ENCODE measurements around the gene GNS. TPM values are rescaled to one million over a fixed set of nuclear protein-coding genes. Genes with fewer than 3 reads are reported as not detected.

Gene GNS
- total and polyA plus RNA-seq, 2 of the 4 experiments (the other 2 are of a cell fraction): 60.4 to 80.7 TPM

DNA sequence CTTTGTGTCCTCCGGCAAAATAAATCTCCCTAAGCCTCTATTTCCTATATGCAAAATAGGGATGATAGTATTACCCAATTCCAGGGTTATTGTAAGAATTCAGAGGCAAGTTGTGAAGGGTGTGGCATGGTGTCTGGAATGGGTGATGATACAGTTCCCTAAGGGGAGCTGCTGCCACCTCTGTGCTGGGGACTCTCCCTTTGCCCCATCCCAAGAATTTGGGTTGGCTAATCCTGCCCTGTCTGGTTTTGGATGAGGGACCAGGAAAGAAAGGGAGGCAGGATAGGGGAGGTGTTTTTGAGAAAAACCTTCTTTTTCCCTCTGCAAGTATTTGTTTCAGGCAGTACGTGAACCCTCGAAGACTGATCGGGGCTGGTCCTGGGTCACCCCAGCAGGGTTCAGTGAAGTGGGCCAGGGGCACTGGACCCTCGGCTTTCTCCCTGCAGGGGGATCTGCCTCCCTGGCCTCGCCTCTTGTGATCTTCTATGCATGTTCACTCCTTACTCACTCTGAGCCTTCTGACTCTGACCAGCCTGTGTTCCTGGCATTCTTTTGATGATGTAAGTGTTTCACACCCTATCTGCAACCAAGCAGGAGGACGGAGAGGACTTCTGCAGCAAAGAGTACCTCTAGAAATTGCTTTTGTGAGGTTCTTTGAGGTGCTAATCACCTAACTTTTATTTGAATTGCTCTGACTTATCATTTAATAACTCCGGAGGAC is 88.1 kb downstream of the GNS start:
- Histone ChIP-seq H3K27me3 (ENCODE audit: control insufficient read depth, insufficient read depth, low read length) (no peaks in the 10 kb centered on the region), H2AFZ (replicated peaks; ENCODE audit: low read length, poor library complexity) (no peak overlapping the region), H3K27ac (ENCODE audit: insufficient read depth, low read length) (no peak overlapping the region), H3K4me3 (ENCODE audit: insufficient read depth, low read depth, low read length) (no peak overlapping the region), H2BK15ac (ENCODE audit: low read depth, low read length) (no peak overlapping the region), H3K4me1 (ENCODE audit: control insufficient read depth, insufficient read depth, low read length) (peaks cover 30% of the 10 kb centered on the region), H4K91ac (ENCODE audit: insufficient read depth, low read depth, low read length) (no peak overlapping the region), H2BK120ac (ENCODE audit: low read depth, low read length) (no peak overlapping the region), H3K4me2 (ENCODE audit: low read depth, low read length) (no peak overlapping the region), H3K9me3 (ENCODE audit: control insufficient read depth, insufficient read depth, low read length) (no peaks in the 10 kb centered on the region), H3K79me1 (ENCODE audit: low read depth in 1 of 2, low read length in 2 of 2) (peaks cover 43 to 90% of the 10 kb centered on the region in 2 experiments), H2AK5ac (ENCODE audit: low read depth, low read length) (0 out of 2 replicates have a peak overlapping the region, but pooled peaks have one; percentile 39), H3K9ac (ENCODE audit: low read depth, low read length) (no peak overlapping the region), H2BK5ac (ENCODE audit: low read depth, low read length, poor library complexity, severe bottlenecking) (no peak overlapping the region), H3K9me1 (ENCODE audit: insufficient read depth, low read length) (peaks cover 34% of the 10 kb centered on the region), H4K8ac (ENCODE audit: low read depth in 2 of 2, low read length in 2 of 2) (no peak overlapping the region; a peak in 1 of 4 replicates), H2AK9ac (replicated peaks; ENCODE audit: low read depth, low read length, poor library complexity) (no peak overlapping the region), H3K14ac (replicated peaks; ENCODE audit: low read depth, low read length) (peak overlapping the region; percentile 14; the same call in 1 of the 2 replicates), H3K18ac (ENCODE audit: low read depth, low read length) (no peak overlapping the region), H3K56ac (ENCODE audit: extremely low read depth, insufficient read depth, low read length) (no peak overlapping the region), H4K20me1 (ENCODE audit: insufficient read depth, low read length) (peaks cover 69% of the 10 kb centered on the region; the same call in 1 of the 2 replicates), H4K5ac (ENCODE audit: low read depth, low read length) (no peak overlapping the region), H3K36me3 (ENCODE audit: control insufficient read depth, insufficient read depth, low read length) (no peaks in the 10 kb centered on the region), H2BK20ac (ENCODE audit: low read depth, low read length) (no peak overlapping the region), H3K4ac (ENCODE audit: low read depth, low read length) (peak overlapping the region; percentile 50), H3K23ac (ENCODE audit: low read depth, low read length) (no peak overlapping the region)
- peak; percentile 53 for ATAC-seq (ENCODE audit: low read depth)
- no TSS peak for BruUV-seq (replicated peaks)
- in situ Hi-C loops (cut with MboI; ENCODE audit: low sequenced_read_pairs) (no loop called here), dilution Hi-C loops (cut with HindIII; ENCODE audit: low sequenced_read_pairs, unreplicated experiment) (no loop called here), intact Hi-C loops (cut with micrococcal nuclease) (no loop called here)
- TF ChIP-seq MXI1 (IDR thresholded peaks at IDR 0.05; ENCODE audit: borderline replicate concordance, low read depth, low read length) (no peak), SMC3 (IDR thresholded peaks at IDR 0.05; ENCODE audit: low read depth, low read length) (no peak), RCOR1 (IDR thresholded peaks at IDR 0.05; ENCODE audit: insufficient replicate concordance, low read length) (no peak), FOS (IDR thresholded peaks at IDR 0.05; ENCODE audit: low read depth, low read length) (no peak), MAZ (IDR thresholded peaks at IDR 0.05; ENCODE audit: borderline replicate concordance, low read depth, low read length) (no peak)
- peak; percentile 69 for DNase-seq
- WGBS, 2 experiments (ENCODE audit: extremely low coverage in 2 of 2, insufficient read length in 1 of 2): 80% methylated on average over 3 of the region's 8 CpGs; no CpG with 5 or more reads in 1 of the 2 experiments
- POLR2A ChIA-PET (ENCODE audit: unreplicated experiment): no interaction called here
- CTCF ChIA-PET: no interaction called here

Data from IMR-90 (cell line).